GM23338 (cell line): ENCODE measurements around the gene ERMARD. TPM values are rescaled to one million over a fixed set of nuclear protein-coding genes. Genes with fewer than 3 reads are reported as not detected.

Experiments used
- ATAC-seq: fragments of 200-7000 bp; cut with Tn5 transposase; 3 replicates; pipeline ENCODE4 v1.9.1; 2020
- DNase-seq: peaks from one replicate; pipeline ENCODE4 v3.0.0-alpha.2; 2015; ENCODE audit warnings: low spot score
- H2AFZ ChIP-seq: fragments of 200-600 bp; sonication (generic); 2 replicates; pipeline ENCODE4 v1.8.0; 2016; ENCODE audit warnings: antibody characterized with exemption, mild to moderate bottlenecking, moderate library complexity
- H3F3A ChIP-seq: fragments of 200-600 bp; sonication (generic); replicated peaks from 2 replicates; pipeline ENCODE4 v1.8.0; 2017; ENCODE audit warnings: antibody characterized with exemption, mixed run types, low read depth
- H3K27ac ChIP-seq: fragments of 200-600 bp; sonication (generic); 2 replicates; pipeline ENCODE4 v1.6.1; 2016; ENCODE audit warnings: low read depth
- H3K27me3 ChIP-seq: fragments of 200-600 bp; sonication (generic); 2 replicates; pipeline ENCODE4 v1.8.0; 2016; ENCODE audit warnings: mild to moderate bottlenecking, mixed run types, moderate library complexity; ENCODE audit not compliant: insufficient read depth
- H3K36me3 ChIP-seq: fragments of 200-600 bp; sonication (generic); 2 replicates; pipeline ENCODE4 v1.8.0; 2016; ENCODE audit warnings: mild to moderate bottlenecking; ENCODE audit not compliant: insufficient read depth
- H3K4me1 ChIP-seq: fragments of 200-600 bp; sonication (generic); 2 replicates; pipeline ENCODE4 v1.8.0; 2016; ENCODE audit warnings: mild to moderate bottlenecking, moderate library complexity; ENCODE audit not compliant: insufficient read depth
- H3K4me2 ChIP-seq: fragments of 200-600 bp; sonication (generic); 2 replicates; pipeline ENCODE4 v1.7.1; 2017; ENCODE audit warnings: mixed run types
- H3K4me3 ChIP-seq: fragments of 200-600 bp; sonication (generic); 2 replicates; pipeline ENCODE4 v1.6.1; 2016; ENCODE audit warnings: mixed run types
- H3K79me2 ChIP-seq: fragments of 200-600 bp; sonication (generic); replicated peaks from 2 replicates; pipeline ENCODE4 v1.8.0; 2017; ENCODE audit warnings: mild to moderate bottlenecking; ENCODE audit not compliant: insufficient read depth
- H3K9me2 ChIP-seq: fragments of 200-600 bp; sonication (generic); 2 replicates; pipeline ENCODE4 v1.8.0; 2017; ENCODE audit not compliant: insufficient read depth
- H4K20me1 ChIP-seq: fragments of 200-600 bp; sonication (generic); replicated peaks from 2 replicates; pipeline ENCODE4 v1.8.0; 2017; ENCODE audit warnings: mild to moderate bottlenecking; ENCODE audit not compliant: insufficient read depth
- H3K27ac Mint-ChIP-seq: 2 replicates; pipeline ENCODE4 v1.8.0; 2020; ENCODE audit warnings: inconsistent platforms, mild to moderate bottlenecking, moderate library complexity, mixed read lengths
- H3K27me3 Mint-ChIP-seq: 3 replicates; pipeline ENCODE4 v1.8.0; 2022; ENCODE audit warnings: low read depth, mild to moderate bottlenecking, moderate library complexity, mixed read lengths, inconsistent platforms; ENCODE audit not compliant: insufficient read depth, poor library complexity
- H3K36me3 Mint-ChIP-seq: 3 replicates; pipeline ENCODE4 v1.8.0; 2021; ENCODE audit warnings: low read depth, mild to moderate bottlenecking, inconsistent platforms, moderate library complexity, mixed read lengths
- H3K4me1 Mint-ChIP-seq: 3 replicates; pipeline ENCODE4 v1.8.0; 2020; ENCODE audit warnings: mild to moderate bottlenecking, inconsistent platforms, mixed read lengths
- H3K4me3 Mint-ChIP-seq: 3 replicates; pipeline ENCODE4 v1.8.0; 2021; ENCODE audit warnings: moderate library complexity, mild to moderate bottlenecking, inconsistent platforms, mixed read lengths
- H3K9me3 Mint-ChIP-seq: 3 replicates; pipeline ENCODE4 v1.8.0; 2020; ENCODE audit warnings: moderate library complexity, mild to moderate bottlenecking, inconsistent platforms, mixed read lengths
- CREB1 ChIP-seq: fragments of 250-450 bp; sonication (Bioruptor Pico); IDR thresholded peaks from 2 replicates; pipeline ENCODE4 v1.5.0; 2020; ENCODE audit warnings: low read depth, mild to moderate bottlenecking, moderate library complexity
- CTCF ChIP-seq, 2 experiments: fragments of 200-600 bp in 1 of 2; sonication (generic) in 1 of 2; conservative IDR thresholded peaks; 2 replicates each; pipeline versions ENCODE4 v1.5.1 to v1.6.1; 2016 to 2017; ENCODE audit warnings: antibody characterized with exemption in 2 of 2, low read depth in 2 of 2, mild to moderate bottlenecking in 2 of 2, moderate library complexity in 1 of 2
- ETS1 ChIP-seq: IDR thresholded peaks from 2 replicates; pipeline ENCODE4 v1.6.1; 2016; ENCODE audit warnings: antibody characterized with exemption
- EZH2 ChIP-seq: fragments of 200-600 bp; sonication (generic); IDR thresholded peaks from one replicate; pipeline ENCODE4 v1.8.0; 2017; ENCODE audit warnings: antibody characterized with exemption, mild to moderate bottlenecking, low read depth; ENCODE audit not compliant: unreplicated experiment
- EZH2phosphoT487 ChIP-seq: fragments of 200-600 bp; sonication (generic); IDR thresholded peaks from one replicate; pipeline ENCODE4 v1.8.1; 2018; ENCODE audit warnings: antibody characterized with exemption; ENCODE audit not compliant: unreplicated experiment
- JUNB ChIP-seq: IDR thresholded peaks from one replicate; pipeline ENCODE4 v1.6.1; 2016; ENCODE audit warnings: antibody characterized with exemption; ENCODE audit not compliant: unreplicated experiment
- NANOG ChIP-seq: IDR thresholded peaks from 2 replicates; pipeline ENCODE4 v1.6.1; 2016; ENCODE audit warnings: antibody characterized with exemption, borderline replicate concordance
- POLR2AphosphoS5 ChIP-seq: IDR thresholded peaks from 2 replicates; pipeline ENCODE4 v1.6.1; 2016; ENCODE audit warnings: antibody characterized with exemption, low read depth
- STAT1 ChIP-seq: IDR thresholded peaks from one replicate; pipeline ENCODE4 v1.6.1; 2016; ENCODE audit warnings: antibody characterized with exemption; ENCODE audit not compliant: unreplicated experiment
- ZNF114 ChIP-seq: fragments of 250-450 bp; sonication (Bioruptor Pico); IDR thresholded peaks from 2 replicates; pipeline ENCODE4 v1.5.0; 2020; ENCODE audit warnings: mild to moderate bottlenecking, moderate library complexity
- ZNF331 ChIP-seq: fragments of 250-450 bp; sonication (Bioruptor Pico); IDR thresholded peaks from 2 replicates; pipeline ENCODE4 v1.5.0; 2020; ENCODE audit warnings: low read depth, mild to moderate bottlenecking, moderate library complexity
- polyA plus RNA-seq: library from polyadenylated mRNA; unstranded; fragments of >200 nt; fragmentation: Nextera tagmentation; extraction: Ambion mirVana; gene quantifications from 2 replicates; pipeline ENCODE4 v1.2.1, GENCODE V29; 2016
- total RNA-seq: library from RNA; depleted of rRNA; stranded (reverse); fragments of >200 nt; shearing (Covaris generic); gene quantifications from 2 replicates; pipeline ENCODE4 v1.2.3, GENCODE V29; 2014
- TF ChIP-seq, protein P1 (sequence below): fragments of 250-450 bp; sonication (Bioruptor Pico); IDR thresholded peaks from 2 replicates; pipeline ENCODE4 v1.5.0; 2020; ENCODE audit warnings: mild to moderate bottlenecking, moderate library complexity
- TF ChIP-seq, protein P2 (sequence below): IDR thresholded peaks from one replicate; pipeline ENCODE4 v1.6.1; 2018; ENCODE audit warnings: antibody characterized with exemption; ENCODE audit not compliant: unreplicated experiment

Gene ERMARD
- total and polyA plus RNA-seq, 2 experiments from 2014 or later = 7.6 to 8.6 TPM

- peaks cover 22% of the 10 kb centered on the region for H3K36me3 Mint-ChIP-seq
Measured at GRCh38 chr6:169785566-169785965, 34.1 kb downstream of the ERMARD start.

More at GRCh38 chr6:169785566-169785965, 34.1 kb downstream of the ERMARD start:
- Histone ChIP-seq H2AFZ (no peak overlapping the region), H3K4me2 (no peak overlapping the region), H3K79me2 (no peaks in the 10 kb centered on the region), H3K27me3 (peaks cover under 1% of the 10 kb centered on the region), H3K4me3 (no peak overlapping the region), H3F3A (no peaks in the 10 kb centered on the region), H3K36me3 (no peaks in the 10 kb centered on the region), H3K27ac (no peak overlapping the region), H3K9me2 (no peaks in the 10 kb centered on the region), H3K4me1 (no peaks in the 10 kb centered on the region), H4K20me1 (no peaks in the 10 kb centered on the region)
- H3K27ac Mint-ChIP-seq = no peak overlapping the region
- no peaks in the 10 kb centered on the region; the same call in 2 of the 3 replicates for H3K9me3 Mint-ChIP-seq
- ATAC-seq (no peak), DNase-seq (no peak)
- peaks cover 19% of the 10 kb centered on the region for H3K27me3 Mint-ChIP-seq
- no peak overlapping the region for H3K4me3 Mint-ChIP-seq
- TF ChIP-seq, protein P1, sequence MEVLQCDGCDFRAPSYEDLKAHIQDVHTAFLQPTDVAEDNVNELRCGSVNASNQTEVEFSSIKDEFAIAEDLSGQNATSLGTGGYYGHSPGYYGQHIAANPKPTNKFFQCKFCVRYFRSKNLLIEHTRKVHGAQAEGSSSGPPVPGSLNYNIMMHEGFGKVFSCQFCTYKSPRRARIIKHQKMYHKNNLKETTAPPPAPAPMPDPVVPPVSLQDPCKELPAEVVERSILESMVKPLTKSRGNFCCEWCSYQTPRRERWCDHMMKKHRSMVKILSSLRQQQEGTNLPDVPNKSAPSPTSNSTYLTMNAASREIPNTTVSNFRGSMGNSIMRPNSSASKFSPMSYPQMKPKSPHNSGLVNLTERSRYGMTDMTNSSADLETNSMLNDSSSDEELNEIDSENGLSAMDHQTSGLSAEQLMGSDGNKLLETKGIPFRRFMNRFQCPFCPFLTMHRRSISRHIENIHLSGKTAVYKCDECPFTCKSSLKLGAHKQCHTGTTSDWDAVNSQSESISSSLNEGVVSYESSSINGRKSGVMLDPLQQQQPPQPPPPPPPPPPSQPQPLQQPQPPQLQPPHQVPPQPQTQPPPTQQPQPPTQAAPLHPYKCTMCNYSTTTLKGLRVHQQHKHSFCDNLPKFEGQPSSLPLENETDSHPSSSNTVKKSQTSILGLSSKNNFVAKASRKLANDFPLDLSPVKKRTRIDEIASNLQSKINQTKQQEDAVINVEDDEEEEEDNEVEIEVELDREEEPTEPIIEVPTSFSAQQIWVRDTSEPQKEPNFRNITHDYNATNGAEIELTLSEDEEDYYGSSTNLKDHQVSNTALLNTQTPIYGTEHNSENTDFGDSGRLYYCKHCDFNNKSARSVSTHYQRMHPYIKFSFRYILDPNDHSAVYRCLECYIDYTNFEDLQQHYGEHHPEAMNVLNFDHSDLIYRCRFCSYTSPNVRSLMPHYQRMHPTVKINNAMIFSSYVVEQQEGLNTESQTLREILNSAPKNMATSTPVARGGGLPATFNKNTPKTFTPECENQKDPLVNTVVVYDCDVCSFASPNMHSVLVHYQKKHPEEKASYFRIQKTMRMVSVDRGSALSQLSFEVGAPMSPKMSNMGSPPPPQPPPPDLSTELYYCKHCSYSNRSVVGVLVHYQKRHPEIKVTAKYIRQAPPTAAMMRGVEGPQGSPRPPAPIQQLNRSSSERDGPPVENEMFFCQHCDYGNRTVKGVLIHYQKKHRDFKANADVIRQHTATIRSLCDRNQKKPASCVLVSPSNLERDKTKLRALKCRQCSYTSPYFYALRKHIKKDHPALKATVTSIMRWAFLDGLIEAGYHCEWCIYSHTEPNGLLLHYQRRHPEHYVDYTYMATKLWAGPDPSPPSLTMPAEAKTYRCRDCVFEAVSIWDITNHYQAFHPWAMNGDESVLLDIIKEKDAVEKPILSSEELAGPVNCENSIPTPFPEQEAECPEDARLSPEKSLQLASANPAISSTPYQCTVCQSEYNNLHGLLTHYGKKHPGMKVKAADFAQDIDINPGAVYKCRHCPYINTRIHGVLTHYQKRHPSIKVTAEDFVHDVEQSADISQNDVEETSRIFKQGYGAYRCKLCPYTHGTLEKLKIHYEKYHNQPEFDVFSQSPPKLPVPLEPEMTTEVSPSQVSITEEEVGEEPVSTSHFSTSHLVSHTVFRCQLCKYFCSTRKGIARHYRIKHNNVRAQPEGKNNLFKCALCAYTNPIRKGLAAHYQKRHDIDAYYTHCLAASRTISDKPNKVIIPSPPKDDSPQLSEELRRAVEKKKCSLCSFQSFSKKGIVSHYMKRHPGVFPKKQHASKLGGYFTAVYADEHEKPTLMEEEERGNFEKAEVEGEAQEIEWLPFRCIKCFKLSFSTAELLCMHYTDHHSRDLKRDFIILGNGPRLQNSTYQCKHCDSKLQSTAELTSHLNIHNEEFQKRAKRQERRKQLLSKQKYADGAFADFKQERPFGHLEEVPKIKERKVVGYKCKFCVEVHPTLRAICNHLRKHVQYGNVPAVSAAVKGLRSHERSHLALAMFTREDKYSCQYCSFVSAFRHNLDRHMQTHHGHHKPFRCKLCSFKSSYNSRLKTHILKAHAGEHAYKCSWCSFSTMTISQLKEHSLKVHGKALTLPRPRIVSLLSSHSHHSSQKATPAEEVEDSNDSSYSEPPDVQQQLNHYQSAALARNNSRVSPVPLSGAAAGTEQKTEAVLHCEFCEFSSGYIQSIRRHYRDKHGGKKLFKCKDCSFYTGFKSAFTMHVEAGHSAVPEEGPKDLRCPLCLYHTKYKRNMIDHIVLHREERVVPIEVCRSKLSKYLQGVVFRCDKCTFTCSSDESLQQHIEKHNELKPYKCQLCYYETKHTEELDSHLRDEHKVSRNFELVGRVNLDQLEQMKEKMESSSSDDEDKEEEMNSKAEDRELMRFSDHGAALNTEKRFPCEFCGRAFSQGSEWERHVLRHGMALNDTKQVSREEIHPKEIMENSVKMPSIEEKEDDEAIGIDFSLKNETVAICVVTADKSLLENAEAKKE (CRISPR knock-in tag) = no peak
- TF ChIP-seq ZNF331 (CRISPR knock-in tag) (no peak), EZH2 (no peak), JUNB (no peak), NANOG (no peak), CREB1 (CRISPR knock-in tag) (no peak), ETS1 (no peak), EZH2phosphoT487 (no peak), STAT1 (no peak), CTCF (conservative IDR thresholded peaks at IDR 0.05; ENCODE audit: low read depth in 2 of 2) (no peak), POLR2AphosphoS5 (no peak), ZNF114 (no peak)
- TF ChIP-seq, protein P2, sequence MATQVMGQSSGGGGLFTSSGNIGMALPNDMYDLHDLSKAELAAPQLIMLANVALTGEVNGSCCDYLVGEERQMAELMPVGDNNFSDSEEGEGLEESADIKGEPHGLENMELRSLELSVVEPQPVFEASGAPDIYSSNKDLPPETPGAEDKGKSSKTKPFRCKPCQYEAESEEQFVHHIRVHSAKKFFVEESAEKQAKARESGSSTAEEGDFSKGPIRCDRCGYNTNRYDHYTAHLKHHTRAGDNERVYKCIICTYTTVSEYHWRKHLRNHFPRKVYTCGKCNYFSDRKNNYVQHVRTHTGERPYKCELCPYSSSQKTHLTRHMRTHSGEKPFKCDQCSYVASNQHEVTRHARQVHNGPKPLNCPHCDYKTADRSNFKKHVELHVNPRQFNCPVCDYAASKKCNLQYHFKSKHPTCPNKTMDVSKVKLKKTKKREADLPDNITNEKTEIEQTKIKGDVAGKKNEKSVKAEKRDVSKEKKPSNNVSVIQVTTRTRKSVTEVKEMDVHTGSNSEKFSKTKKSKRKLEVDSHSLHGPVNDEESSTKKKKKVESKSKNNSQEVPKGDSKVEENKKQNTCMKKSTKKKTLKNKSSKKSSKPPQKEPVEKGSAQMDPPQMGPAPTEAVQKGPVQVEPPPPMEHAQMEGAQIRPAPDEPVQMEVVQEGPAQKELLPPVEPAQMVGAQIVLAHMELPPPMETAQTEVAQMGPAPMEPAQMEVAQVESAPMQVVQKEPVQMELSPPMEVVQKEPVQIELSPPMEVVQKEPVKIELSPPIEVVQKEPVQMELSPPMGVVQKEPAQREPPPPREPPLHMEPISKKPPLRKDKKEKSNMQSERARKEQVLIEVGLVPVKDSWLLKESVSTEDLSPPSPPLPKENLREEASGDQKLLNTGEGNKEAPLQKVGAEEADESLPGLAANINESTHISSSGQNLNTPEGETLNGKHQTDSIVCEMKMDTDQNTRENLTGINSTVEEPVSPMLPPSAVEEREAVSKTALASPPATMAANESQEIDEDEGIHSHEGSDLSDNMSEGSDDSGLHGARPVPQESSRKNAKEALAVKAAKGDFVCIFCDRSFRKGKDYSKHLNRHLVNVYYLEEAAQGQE = no peak
- peaks cover 6% of the 10 kb centered on the region for H3K4me1 Mint-ChIP-seq
